HCT116 (cell line): ENCODE measurements around the gene GNAI3. TPM values are rescaled to one million over a fixed set of nuclear protein-coding genes. Genes with fewer than 3 reads are reported as not detected.

Experiments
- ATAC-seq: fragments of 200-7000 bp; cut with Tn5 transposase; 2 replicates; pipeline ENCODE4 v1.9.1; 2020; ENCODE audit warnings: mild to moderate bottlenecking, moderate library complexity
- BruUV-seq: library from RNA; stranded (reverse); fragments of 400-500 nt; replicated peaks from 2 replicates; lab custom pipeline; 2021; lab: Mats Ljungman, UMichigan
- CTCF ChIA-PET: fragments of 300-600 bp; sonication (Branson Sonifier 250); formaldehyde crosslinking; loops from one replicate; lab custom pipeline; 2021; ENCODE audit warnings: antibody characterized with exemption; lab: Charles Lee
- POLR2A ChIA-PET: fragments of 300-600, 350-600 bp; sonication (Branson Sonifier 250); formaldehyde crosslinking; loops from one replicate; lab custom pipeline; 2021; ENCODE audit warnings: antibody characterized with exemption; lab: Charles Lee
- RAD21 ChIA-PET, 2 experiments: fragments of 300-600 bp; sonication (Branson Sonifier 250); formaldehyde crosslinking; loops; one replicate each; lab custom pipeline; 2023; ENCODE audit warnings: low total read pairs in 2 of 2; ENCODE audit not compliant: uncharacterized antibody in 2 of 2, unreplicated experiment in 2 of 2, low non-redundant PET in 1 of 2; lab: Charles Lee
- DNase-seq: peaks from one replicate; pipeline ENCODE4 v3.0.0-alpha.2; 2010; ENCODE audit warnings: low read depth, low spot score
- H2AFZ ChIP-seq: fragments of 200-600 bp; shearing (Covaris generic), sonication (generic); 2 replicates; pipeline ENCODE4 v1.6.1; 2017; ENCODE audit warnings: low read depth, mixed run types, mixed read lengths, antibody characterized with exemption, low read length; ENCODE audit not compliant: poor library complexity, severe bottlenecking
- H3K27ac ChIP-seq: 2 replicates; pipeline ENCODE4 v1.5.1; 2012; ENCODE audit warnings: low read depth, low read length
- H3K27me3 ChIP-seq: fragments of 200-600 bp; sonication (generic); 2 replicates; pipeline ENCODE4 v1.6.1; 2016; ENCODE audit warnings: mixed run types, low read length, mixed read lengths; ENCODE audit not compliant: insufficient read depth
- H3K36me3 ChIP-seq, 2 experiments: fragments of 200-500 bp in 1 of 2; fragments of 200-600 bp in 1 of 2; sonication (Bioruptor generic) in 1 of 2; sonication (generic) in 1 of 2; 2 replicates each; pipeline versions ENCODE4 v1.5.1 to v1.6.1; 2014 to 2016; ENCODE audit warnings: low read length in 2 of 2, inconsistent platforms in 1 of 2, mixed read lengths in 1 of 2, mixed run types in 1 of 2; ENCODE audit not compliant: insufficient read depth in 2 of 2, control insufficient read depth in 1 of 2
- H3K4me1 ChIP-seq, 2 experiments: fragments of 200-600 bp in 1 of 2; sonication (generic) in 1 of 2; 2 replicates each; pipeline versions ENCODE4 v1.5.1 to v1.6.1; 2012 to 2017; ENCODE audit warnings: low read length in 2 of 2, inconsistent platforms in 1 of 2, mild to moderate bottlenecking in 1 of 2, mixed read lengths in 1 of 2, mixed run types in 1 of 2, moderate library complexity in 1 of 2; ENCODE audit not compliant: insufficient read depth in 2 of 2, control insufficient read depth in 1 of 2
- H3K4me2 ChIP-seq: fragments of 200-600 bp; sonication (generic); 2 replicates; pipeline ENCODE4 v1.6.1; 2017; ENCODE audit warnings: mixed run types, low read length, mixed read lengths
- H3K4me3 ChIP-seq, 2 experiments: fragments of 200-600 bp in 1 of 2; sonication (generic) in 1 of 2; replicated peaks in 1 of 2; 2 replicates each; pipeline ENCODE4 v1.5.1; 2011 to 2016; ENCODE audit warnings: low read length in 2 of 2, control low read depth in 1 of 2, low read depth in 1 of 2, mild to moderate bottlenecking in 1 of 2, mixed read lengths in 1 of 2, mixed run types in 1 of 2
- H3K79me2 ChIP-seq: fragments of 200-600 bp; sonication (generic); 2 replicates; pipeline ENCODE4 v1.6.1; 2017; ENCODE audit warnings: mild to moderate bottlenecking, mixed run types, low read length, moderate library complexity, mixed read lengths; ENCODE audit not compliant: insufficient read depth
- H3K9ac ChIP-seq: fragments of 200-600 bp; sonication (generic); 2 replicates; pipeline ENCODE4 v1.6.1; 2016; ENCODE audit warnings: low read length, mixed read lengths
- H3K9me2 ChIP-seq: fragments of 200-600 bp; sonication (generic), shearing (Covaris generic); 2 replicates; pipeline ENCODE4 v1.6.1; 2017; ENCODE audit warnings: mixed run types, mild to moderate bottlenecking, moderate library complexity; ENCODE audit not compliant: insufficient read depth
- H3K9me3 ChIP-seq, 2 experiments: fragments of 200-500 bp in 1 of 2; fragments of 200-600 bp in 1 of 2; sonication (Bioruptor generic) in 1 of 2; sonication (generic) in 1 of 2; 2 replicates each; pipeline ENCODE4 v1.6.1; 2014 to 2017; ENCODE audit warnings: low read length in 2 of 2, mixed read lengths in 2 of 2, inconsistent platforms in 1 of 2, low read depth in 1 of 2, mild to moderate bottlenecking in 1 of 2, mixed run types in 1 of 2, moderate library complexity in 1 of 2; ENCODE audit not compliant: control insufficient read depth in 1 of 2, insufficient read depth in 1 of 2
- H4K20me1 ChIP-seq: fragments of 200-600 bp; sonication (generic), shearing (Covaris generic); 2 replicates; pipeline ENCODE4 v1.6.1; 2017; ENCODE audit warnings: mixed run types, mild to moderate bottlenecking, moderate library complexity; ENCODE audit not compliant: insufficient read depth
- ATF3 ChIP-seq: IDR thresholded peaks from 2 replicates; pipeline ENCODE4 v1.6.1; 2012
- ELF1 ChIP-seq: IDR thresholded peaks from 2 replicates; pipeline ENCODE4 v1.6.1; 2012; ENCODE audit warnings: low read depth, borderline replicate concordance
- EZH2phosphoT487 ChIP-seq: fragments of 200-600 bp; IDR thresholded peaks from 2 replicates; pipeline ENCODE4 v1.6.1; 2018; ENCODE audit warnings: antibody characterized with exemption, borderline replicate concordance
- POLR2AphosphoS5 ChIP-seq: IDR thresholded peaks from 2 replicates; pipeline ENCODE4 v1.6.1; 2011; ENCODE audit warnings: mild to moderate bottlenecking, low read depth, low read length, moderate library complexity
- RAD21 ChIP-seq: IDR thresholded peaks from 2 replicates; pipeline ENCODE4 v1.6.1; 2012; ENCODE audit warnings: low read depth, mild to moderate bottlenecking
- TCF7L2 ChIP-seq: IDR thresholded peaks from 2 replicates; pipeline ENCODE4 v1.7.0; 2011; ENCODE audit warnings: borderline replicate concordance, inconsistent platforms; ENCODE audit not compliant: insufficient read depth, insufficient read length; ENCODE audit errors: extremely low read depth
- YY1 ChIP-seq: IDR thresholded peaks from 2 replicates; pipeline ENCODE4 v1.6.1; 2011; ENCODE audit warnings: low read length, low read depth, moderate library complexity, mild to moderate bottlenecking; ENCODE audit not compliant: insufficient replicate concordance; ENCODE audit errors: extremely low read depth
- ZFX ChIP-seq: fragments of 450-650 bp; IDR thresholded peaks from 2 replicates; pipeline ENCODE4 v1.6.1; 2017
- intact Hi-C: fragments of 100-400 bp; cut with micrococcal nuclease; formaldehyde crosslinking; loops from 2 replicates; pipeline ENCODE4 v1.10.0; 2022
- total RNA-seq: library from RNA; stranded (reverse); gene quantifications from one replicate; pipeline ENCODE4 v1.2.1, GENCODE V29; 2021; ENCODE audit not compliant: unreplicated experiment

Gene GNAI3
- total RNA-seq, 1 experiment from 2014 or later: 9.5 TPM

GRCh38 chr1:109641078-109641740, 92.8 kb downstream of the GNAI3 start:
- intact Hi-C loops: loop anchor here (2.0 kb wide), 1 partner anchor 94 kb away; no protein-coding TSS in a partner anchor
- H3K27ac ChIP-seq: no peak overlapping the region
- H3K9me3 ChIP-seq: no peaks in the 10 kb centered on the region
- no peaks in the 10 kb centered on the region for H4K20me1 ChIP-seq
- peaks cover 10 to 25% of the 10 kb centered on the region in 2 experiments for H3K4me1 ChIP-seq
- TF ChIP-seq RAD21 (no peak), TCF7L2 (no peak), ATF3 (no peak), POLR2AphosphoS5 (no peak), ZFX (no peak), ELF1 (no peak), EZH2phosphoT487 (no peak), YY1 (no peak)
- ATAC-seq (no peak), DNase-seq (no peak)
- ChIA-PET CTCF (interaction anchor here (1.2 to 4.0 kb wide), 12 partner anchors 8 to 343 kb away, joined by 3 to 73 read pairs (median 20); partner anchors contain the start of genes AHCYL1 and GNAI3), RAD21 (interaction anchor here (1.2 to 2.4 kb wide), 4 partner anchors 9 to 133 kb away, joined by 3 to 8 read pairs (median 8); no protein-coding TSS in a partner anchor), POLR2A (interaction anchor here (1.6 to 1.8 kb wide), 2 partner anchors 95 to 133 kb away, joined by 4 read pairs; no protein-coding TSS in a partner anchor)
- H2AFZ ChIP-seq: no peak overlapping the region
- H3K9ac ChIP-seq: no peak overlapping the region
- H3K9me2 ChIP-seq: no peaks in the 10 kb centered on the region
- BruUV-seq: no TSS peak
- no peaks in the 10 kb centered on the region for H3K79me2 ChIP-seq
- H3K36me3 ChIP-seq: no peaks in the 10 kb centered on the region
- no peaks in the 10 kb centered on the region for H3K27me3 ChIP-seq
- H3K4me2 ChIP-seq: no peak overlapping the region
- H3K4me3 ChIP-seq: no peak overlapping the region
